OCI-LY7 (cell line): ENCODE data around the gene JADE3. TPM values are rescaled to one million over a fixed set of nuclear protein-coding genes. Genes with fewer than 3 reads are reported as not detected.

Experiments
- BruUV-seq: library from RNA; stranded (reverse); fragments of 400-500 nt; replicated peaks from 2 replicates; lab custom pipeline; 2021; lab: Mats Ljungman, UMichigan
- CTCF ChIA-PET: fragments of 300-600 bp; sonication (Branson Sonifier 250); formaldehyde crosslinking; loops from one replicate; lab custom pipeline; 2022; ENCODE audit warnings: antibody characterized with exemption; ENCODE audit not compliant: unreplicated experiment; lab: Charles Lee
- POLR2A ChIA-PET: fragments of 300-600 bp; sonication (Branson Sonifier 250); formaldehyde crosslinking; loops from one replicate; lab custom pipeline; 2022; ENCODE audit warnings: antibody characterized with exemption; lab: Charles Lee
- DNase-seq: peaks from one replicate; pipeline ENCODE4 v3.0.0-alpha.2; 2015; ENCODE audit warnings: low spot score
- H2AFZ ChIP-seq: fragments of 200-600 bp; sonication (generic), shearing (Covaris generic); 2 replicates; pipeline ENCODE4 v1.6.1; 2014; ENCODE audit warnings: mild to moderate bottlenecking, antibody characterized with exemption, low read length, moderate library complexity
- H3K27ac ChIP-seq: fragments of 200-600 bp; sonication (generic); 2 replicates; pipeline ENCODE4 v1.5.1; 2014; ENCODE audit warnings: mixed run types, low read depth, mild to moderate bottlenecking, moderate library complexity, low read length, inconsistent platforms; ENCODE audit not compliant: poor library complexity, severe bottlenecking
- H3K36me3 ChIP-seq: fragments of 200-600 bp; sonication (generic); 2 replicates; pipeline ENCODE4 v1.6.1; 2014; ENCODE audit warnings: mild to moderate bottlenecking, antibody characterized with exemption, low read length, moderate library complexity, mixed read lengths; ENCODE audit not compliant: insufficient read depth
- H3K4me1 ChIP-seq: fragments of 200-600 bp; sonication (generic); 2 replicates; pipeline ENCODE4 v1.5.1; 2014; ENCODE audit warnings: mild to moderate bottlenecking, low read length; ENCODE audit not compliant: insufficient read depth, poor library complexity, severe bottlenecking
- H3K4me2 ChIP-seq: fragments of 200-600 bp; sonication (generic); 2 replicates; pipeline ENCODE4 v1.6.1; 2014; ENCODE audit warnings: mild to moderate bottlenecking, low read length
- H3K4me3 ChIP-seq: fragments of 200-600 bp; sonication (generic); 2 replicates; pipeline ENCODE4 v1.5.1; 2014; ENCODE audit warnings: mild to moderate bottlenecking, low read depth, low read length; ENCODE audit not compliant: poor library complexity, severe bottlenecking
- H3K79me2 ChIP-seq: fragments of 200-600 bp; sonication (generic); 2 replicates; pipeline ENCODE4 v1.6.1; 2016; ENCODE audit warnings: low read depth, mild to moderate bottlenecking, low read length, moderate library complexity, mixed read lengths; ENCODE audit not compliant: insufficient read depth
- H3K9me2 ChIP-seq: fragments of 200-600 bp; sonication (generic); 2 replicates; pipeline ENCODE4 v1.6.1; 2016; ENCODE audit warnings: mild to moderate bottlenecking, low read length, mixed read lengths; ENCODE audit not compliant: insufficient read depth
- H3K9me3 ChIP-seq: fragments of 200-600 bp; sonication (generic); 2 replicates; pipeline ENCODE4 v1.6.1; 2014; ENCODE audit warnings: mild to moderate bottlenecking, mixed run types, low read length, mixed read lengths
- H4K20me1 ChIP-seq: fragments of 200-600 bp; sonication (generic); 2 replicates; pipeline ENCODE4 v1.6.1; 2014; ENCODE audit warnings: mild to moderate bottlenecking, antibody characterized with exemption, low read length, moderate library complexity, mixed read lengths; ENCODE audit not compliant: insufficient read depth
- CTCF ChIP-seq: fragments of 200-600 bp; sonication (generic); conservative IDR thresholded peaks from 2 replicates; pipeline ENCODE4 v1.5.1; 2014; ENCODE audit warnings: mild to moderate bottlenecking, antibody characterized with exemption, low read length, moderate library complexity, mixed read lengths
- EZH2phosphoT487 ChIP-seq: fragments of 200-600 bp; sonication (generic); IDR thresholded peaks from 2 replicates; pipeline ENCODE4 v1.6.1; 2018; ENCODE audit warnings: low read depth, borderline replicate concordance, mild to moderate bottlenecking, mixed run types, antibody characterized with exemption, low read length, moderate library complexity, mixed read lengths
- intact Hi-C: fragments of 100-400 bp; cut with micrococcal nuclease; formaldehyde crosslinking; loops from one replicate; pipeline ENCODE4 v1.10.0; 2022; ENCODE audit not compliant: unreplicated experiment
- total RNA-seq, 2 experiments: library from RNA; depleted of rRNA in 1 of 2; stranded (reverse); fragments of >200 nt in 1 of 2; shearing (Covaris generic) in 1 of 2; gene quantifications; 2 replicates each; pipeline ENCODE4 v1.2.3, GENCODE V29; 2014 to 2022

Gene JADE3
- total RNA-seq, 2 experiments from 2014 or later = 6.1 to 10.7 TPM

GRCh38 chrX:46929439-46930261 lies 17.4 kb downstream of the JADE3 start:
- H3K4me2 ChIP-seq = no peak overlapping the region
- H3K79me2 ChIP-seq = no peaks in the 10 kb centered on the region
- TF ChIP-seq EZH2phosphoT487 (no peak), CTCF (no peak)
- no peaks in the 10 kb centered on the region for H3K9me2 ChIP-seq
- BruUV-seq = no TSS peak
- H2AFZ ChIP-seq = no peak overlapping the region
- ChIA-PET POLR2A (interaction anchor here (0.6 kb wide), 3 partner anchors 112 to 438 kb away, joined by 3 to 5 read pairs (median 3); no protein-coding TSS in a partner anchor), CTCF (no interaction called here)
- H3K9me3 ChIP-seq = no peaks in the 10 kb centered on the region
- H3K36me3 ChIP-seq = no peaks in the 10 kb centered on the region
- H3K4me3 ChIP-seq = no peak overlapping the region
- intact Hi-C loops = no loop called here
- DNase-seq = no peak
- no peak overlapping the region for H3K27ac ChIP-seq
- no peaks in the 10 kb centered on the region for H3K4me1 ChIP-seq
- H4K20me1 ChIP-seq = no peaks in the 10 kb centered on the region

DNA sequence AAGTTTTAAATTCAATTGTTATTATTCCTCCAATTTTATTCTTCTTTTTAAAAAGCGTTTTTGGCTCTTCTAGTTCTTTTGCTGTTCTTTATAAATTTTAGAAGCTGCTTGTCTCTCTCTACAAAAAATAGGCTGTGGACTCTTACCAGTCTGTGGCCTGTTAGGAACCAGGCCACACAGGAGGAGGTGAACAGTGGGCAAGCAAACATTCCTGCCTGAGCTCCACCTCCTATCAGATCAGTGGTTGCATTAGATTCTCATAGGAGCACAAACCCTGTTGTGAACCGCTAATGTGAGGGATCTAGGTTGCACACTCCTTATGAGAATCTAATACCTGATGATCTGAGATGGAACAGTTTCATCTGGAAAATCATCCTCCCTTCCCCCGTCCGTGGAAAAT lies 23.1 kb downstream of the JADE3 start:
- Histone ChIP-seq H3K27ac (no peak overlapping the region), H3K79me2 (peaks cover 10% of the 10 kb centered on the region; the same call in 1 of the 2 replicates), H3K4me3 (no peak overlapping the region), H4K20me1 (no peaks in the 10 kb centered on the region), H3K4me1 (peaks cover 21% of the 10 kb centered on the region), H3K9me2 (no peaks in the 10 kb centered on the region), H3K4me2 (peak overlapping the region; percentile 50), H3K9me3 (peaks cover 10% of the 10 kb centered on the region), H3K36me3 (no peaks in the 10 kb centered on the region; the same call in 1 of the 2 replicates), H2AFZ (no peak overlapping the region)
- CTCF ChIA-PET = no interaction called here
- TF ChIP-seq CTCF (no peak), EZH2phosphoT487 (no peak)
- intact Hi-C loops = no loop called here
- no peak for DNase-seq
- POLR2A ChIA-PET = no interaction called here
- no TSS peak for BruUV-seq

GRCh38 chrX:46938589-46938988 lies 26.4 kb downstream of the JADE3 start:
- H3K4me1 ChIP-seq = peaks cover 31% of the 10 kb centered on the region
- intact Hi-C loops = no loop called here
- H4K20me1 ChIP-seq = no peaks in the 10 kb centered on the region
- no peaks in the 10 kb centered on the region; the same call in 1 of the 2 replicates for H3K36me3 ChIP-seq
- H3K27ac ChIP-seq = no peak overlapping the region
- no peak overlapping the region for H3K4me3 ChIP-seq
- no TSS peak for BruUV-seq
- DNase-seq = peak; percentile 8
- TF ChIP-seq EZH2phosphoT487 = no peak
- TF ChIP-seq CTCF = no peak
- no peak overlapping the region for H2AFZ ChIP-seq
- CTCF ChIA-PET = no interaction called here
- H3K4me2 ChIP-seq = no peak overlapping the region
- peaks cover 10% of the 10 kb centered on the region; the same call in 1 of the 2 replicates for H3K79me2 ChIP-seq
- H3K9me3 ChIP-seq = peaks cover 10% of the 10 kb centered on the region
- POLR2A ChIA-PET = no interaction called here
- H3K9me2 ChIP-seq = no peaks in the 10 kb centered on the region
